HCT116 (cell line): Measurements from ENCODE around the gene THSD4.

Experiments used
- CEBPB ChIP-seq: IDR thresholded peaks from 2 replicates; pipeline ENCODE4 v1.6.1; 2012; ENCODE audit warnings: low read depth
- CTCF ChIP-seq, 3 experiments: fragments of 200-600 bp in 1 of 3; sonication (generic) in 1 of 3; IDR thresholded peaks in 2 of 3; conservative IDR thresholded peaks in 1 of 3; 2 replicates each; pipeline ENCODE4 v1.5.1; 2012 to 2017; ENCODE audit warnings: low read depth in 2 of 3, low read length in 2 of 3, antibody characterized with exemption in 1 of 3, borderline replicate concordance in 1 of 3, control low read depth in 1 of 3, mild to moderate bottlenecking in 1 of 3, mixed read lengths in 1 of 3, mixed run types in 1 of 3, moderate library complexity in 1 of 3; ENCODE audit not compliant: insufficient read depth in 1 of 3
- EGR1 ChIP-seq: IDR thresholded peaks from 2 replicates; pipeline ENCODE4 v1.6.1; 2012; ENCODE audit warnings: low read depth
- ELF1 ChIP-seq: IDR thresholded peaks from 2 replicates; pipeline ENCODE4 v1.6.1; 2012; ENCODE audit warnings: low read depth, borderline replicate concordance
- EZH2 ChIP-seq: fragments of 200-600 bp; sonication (generic); IDR thresholded peaks from 2 replicates; pipeline ENCODE4 v1.6.1; 2017; ENCODE audit warnings: antibody characterized with exemption, mixed run types
- EZH2phosphoT487 ChIP-seq: fragments of 200-600 bp; IDR thresholded peaks from 2 replicates; pipeline ENCODE4 v1.6.1; 2018; ENCODE audit warnings: antibody characterized with exemption, borderline replicate concordance
- MAX ChIP-seq: IDR thresholded peaks from 2 replicates; pipeline ENCODE4 v1.6.1; 2012
- POLR2A ChIP-seq: IDR thresholded peaks from 2 replicates; pipeline ENCODE4 v1.7.0; 2011; ENCODE audit warnings: borderline replicate concordance; ENCODE audit not compliant: insufficient read depth, insufficient read length; ENCODE audit errors: extremely low read depth
- RAD21 ChIP-seq: IDR thresholded peaks from 2 replicates; pipeline ENCODE4 v1.6.1; 2012; ENCODE audit warnings: low read depth, mild to moderate bottlenecking
- SIN3A ChIP-seq: IDR thresholded peaks from 2 replicates; pipeline ENCODE4 v1.6.1; 2012; ENCODE audit warnings: low read depth
- YY1 ChIP-seq: IDR thresholded peaks from 2 replicates; pipeline ENCODE4 v1.6.1; 2011; ENCODE audit warnings: low read length, low read depth, moderate library complexity, mild to moderate bottlenecking; ENCODE audit not compliant: insufficient replicate concordance; ENCODE audit errors: extremely low read depth
- ZFX ChIP-seq: fragments of 450-650 bp; IDR thresholded peaks from 2 replicates; pipeline ENCODE4 v1.6.1; 2017

DNA sequence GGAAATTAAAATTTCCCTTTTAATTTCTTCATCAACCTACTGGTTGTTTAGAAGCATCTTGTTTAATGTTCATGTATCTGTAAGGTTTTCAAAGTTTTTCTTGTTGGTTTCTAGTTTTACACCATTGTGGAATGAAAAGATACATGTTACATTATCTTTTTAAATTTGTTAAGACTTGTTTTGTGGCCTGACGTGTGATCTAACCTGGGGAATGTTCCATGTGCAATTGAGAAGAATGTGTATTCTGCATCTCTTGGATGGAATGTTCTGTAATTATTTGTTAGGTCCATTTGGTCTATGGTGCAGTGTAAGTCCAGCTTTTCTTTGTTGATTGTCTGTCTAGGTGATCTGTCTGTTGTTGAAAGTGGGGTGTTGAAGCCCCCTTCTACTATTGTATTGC lies 45.7 kb downstream of the THSD4 start:
- TF ChIP-seq EZH2 (no peak), CTCF (IDR thresholded peaks at IDR 0.05 in 2 of 3, conservative IDR thresholded peaks at IDR 0.05 in 1 of 3; ENCODE audit: borderline replicate concordance in 1 of 3, insufficient read depth in 1 of 3, low read depth in 2 of 3, low read length in 2 of 3) (no peak), POLR2A (no peak), EZH2phosphoT487 (no peak), CEBPB (no peak), MAX (no peak), SIN3A (no peak), YY1 (no peak), ELF1 (no peak), EGR1 (no peak), RAD21 (no peak), ZFX (no peak)
